ENCODE results near the gene PTGIR.
A peak's percentile ranks its signal among the peaks of the same experiment; 100 is the strongest.

Gene PTGIR

GRCh38 chr19:46614114-46614722, 10.7 kb downstream of the PTGIR start:
- DNase-seq = peak; percentile 50 to 74 (median 70)

- no peak for DNase-seq
Measured at GRCh38 chr19:46613525-46613924, 11.4 kb downstream of the PTGIR start.

GRCh38 chr19:46611776-46612175, 13.1 kb downstream of the PTGIR start:
- DNase-seq = no peak

GRCh38 chr19:46610851-46611770, 13.8 kb downstream of the PTGIR start:
- DNase-seq = peak in 1 of 5 donors; percentile 64

DNA sequence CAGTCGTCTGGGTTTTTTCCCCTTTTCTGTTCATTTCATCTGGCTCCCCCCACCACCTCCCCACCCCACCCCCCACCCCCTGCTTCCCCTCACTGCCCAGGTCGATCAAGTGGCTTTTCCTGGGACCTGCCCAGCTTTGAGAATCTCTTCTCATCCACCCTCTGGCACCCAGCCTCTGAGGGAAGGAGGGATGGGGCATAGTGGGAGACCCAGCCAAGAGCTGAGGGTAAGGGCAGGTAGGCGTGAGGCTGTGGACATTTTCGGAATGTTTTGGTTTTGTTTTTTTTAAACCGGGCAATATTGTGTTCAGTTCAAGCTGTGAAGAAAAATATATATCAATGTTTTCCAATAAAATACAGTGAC, 14.5 kb downstream of the PTGIR start:
- no peak for DNase-seq

DNA sequence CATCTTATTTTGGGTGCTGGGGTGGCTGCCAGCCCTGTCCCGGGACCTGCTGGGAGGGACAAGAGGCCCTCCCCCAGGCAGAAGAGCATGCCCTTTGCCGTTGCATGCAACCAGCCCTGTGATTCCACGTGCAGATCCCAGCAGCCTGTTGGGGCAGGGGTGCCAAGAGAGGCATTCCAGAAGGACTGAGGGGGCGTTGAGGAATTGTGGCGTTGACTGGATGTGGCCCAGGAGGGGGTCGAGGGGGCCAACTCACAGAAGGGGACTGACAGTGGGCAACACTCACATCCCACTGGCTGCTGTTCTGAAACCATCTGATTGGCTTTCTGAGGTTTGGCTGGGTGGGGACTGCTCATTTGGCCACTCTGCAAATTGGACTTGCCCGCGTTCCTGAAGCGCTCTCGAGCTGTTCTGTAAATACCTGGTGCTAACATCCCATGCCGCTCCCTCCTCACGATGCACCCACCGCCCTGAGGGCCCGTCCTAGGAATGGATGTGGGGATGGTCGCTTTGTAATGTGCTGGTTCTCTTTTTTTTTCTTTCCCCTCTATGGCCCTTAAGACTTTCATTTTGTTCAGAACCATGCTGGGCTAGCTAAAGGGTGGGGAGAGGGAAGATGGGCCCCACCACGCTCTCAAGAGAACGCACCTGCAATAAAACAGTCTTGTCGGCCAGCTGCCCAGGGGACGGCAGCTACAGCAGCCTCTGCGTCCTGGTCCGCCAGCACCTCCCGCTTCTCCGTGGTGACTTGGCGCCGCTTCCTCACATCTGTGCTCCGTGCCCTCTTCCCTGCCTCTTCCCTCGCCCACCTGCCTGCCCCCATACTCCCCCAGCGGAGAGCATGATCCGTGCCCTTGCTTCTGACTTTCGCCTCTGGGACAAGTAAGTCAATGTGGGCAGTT, 15.1 kb downstream of the PTGIR start:
- DNase-seq = no peak

DNA sequence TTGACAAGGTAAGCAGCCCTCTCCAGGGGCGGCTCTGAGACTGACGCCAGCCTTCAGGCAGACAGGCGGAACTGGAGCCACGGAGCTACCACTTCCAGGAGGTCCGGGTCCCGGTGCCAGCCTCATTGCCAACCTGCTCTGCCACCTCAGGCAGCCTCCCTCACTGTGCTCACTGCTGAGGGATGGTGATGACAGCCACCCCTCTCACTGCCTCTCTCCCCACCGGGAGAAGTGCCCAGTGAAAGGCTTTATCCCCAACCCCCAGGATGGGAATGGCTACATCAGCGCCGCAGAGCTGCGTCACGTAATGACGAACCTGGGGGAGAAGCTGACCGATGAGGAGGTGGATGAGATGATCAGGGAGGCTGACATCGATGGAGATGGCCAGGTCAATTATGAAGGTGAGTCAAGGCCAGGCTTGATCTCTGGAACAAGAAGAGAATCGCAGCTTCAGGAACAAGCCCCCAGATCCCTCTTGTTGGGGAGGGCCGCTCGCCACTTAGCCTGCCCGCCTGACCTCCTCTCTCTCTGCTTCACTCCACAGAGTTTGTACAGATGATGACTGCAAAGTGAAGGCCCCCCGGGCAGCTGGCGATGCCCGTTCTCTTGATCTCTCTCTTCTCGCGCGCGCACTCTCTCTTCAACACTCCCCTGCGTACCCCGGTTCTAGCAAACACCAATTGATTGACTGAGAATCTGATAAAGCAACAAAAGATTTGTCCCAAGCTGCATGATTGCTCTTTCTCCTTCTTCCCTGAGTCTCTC, 16.1 kb downstream of the PTGIR start:
- no peak for DNase-seq

GRCh38 chr19:46608178-46608577, 16.7 kb downstream of the PTGIR start:
- DNase-seq = no peak

GRCh38 chr19:46607448-46607841, 17.4 kb downstream of the PTGIR start:
- no peak for DNase-seq

DNA sequence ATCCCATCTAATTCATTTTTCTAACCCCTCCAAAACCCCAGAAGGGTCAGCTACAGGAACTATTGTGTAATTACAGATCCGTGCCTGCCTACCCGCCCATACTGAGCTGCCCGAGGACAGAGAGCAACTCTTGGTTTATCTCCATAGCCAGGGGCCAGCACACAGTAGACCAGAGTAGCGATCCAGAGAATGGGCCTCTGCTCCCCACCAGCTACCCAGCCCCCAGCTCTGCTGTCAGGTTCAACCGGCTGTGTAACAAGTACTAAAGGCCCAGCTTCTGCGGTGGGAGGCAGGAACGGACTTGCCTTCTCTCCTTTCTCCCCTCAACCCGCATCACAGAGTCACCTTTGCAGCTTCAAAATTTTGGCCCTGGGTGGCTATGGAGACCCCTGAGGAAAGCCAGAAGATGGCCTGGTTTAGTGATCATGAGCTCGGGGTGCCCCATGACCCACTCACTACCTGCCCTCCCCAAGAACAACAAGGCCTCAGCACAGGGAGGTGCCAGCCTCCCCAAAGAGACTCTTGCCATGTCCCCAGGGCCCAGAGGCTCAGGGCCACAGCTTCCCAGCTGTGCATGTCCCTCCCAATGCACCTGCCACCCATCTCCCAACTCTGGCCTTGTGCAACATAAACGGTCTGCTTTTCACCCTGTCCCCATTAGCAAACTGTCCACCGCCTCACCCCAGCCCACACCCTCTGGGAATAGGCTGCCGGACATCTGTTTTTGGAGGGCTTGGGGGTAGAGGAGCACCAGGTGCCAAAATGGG, 18.0 kb downstream of the PTGIR start:
- DNase-seq = no peak

DNA sequence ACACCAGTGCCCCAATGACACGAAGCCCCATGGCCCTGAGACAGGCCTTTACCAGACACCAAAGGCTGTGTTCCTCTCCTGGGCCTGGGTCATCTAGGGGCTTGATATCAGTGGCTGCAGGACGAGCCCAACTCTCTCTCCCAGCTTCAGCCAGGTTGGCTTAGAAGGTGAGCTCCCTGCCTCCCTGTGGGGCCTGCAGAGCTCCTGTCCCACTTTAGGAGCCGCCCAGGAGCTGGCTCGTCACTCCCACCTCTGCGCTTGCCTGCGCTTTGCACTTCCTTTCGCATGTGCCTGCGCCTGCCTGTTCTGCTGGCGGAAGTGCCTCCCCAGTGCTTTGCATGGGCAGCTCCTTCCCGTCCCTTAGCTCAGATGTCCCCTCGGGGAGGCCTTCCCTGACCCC, 18.9 kb downstream of the PTGIR start:
- no peak for DNase-seq

GRCh38 chr19:46605356-46605821, 19.5 kb downstream of the PTGIR start:
- no peak for DNase-seq

- no peak for DNase-seq
Measured at GRCh38 chr19:46604781-46605355, 20.0 kb downstream of the PTGIR start.

DNA sequence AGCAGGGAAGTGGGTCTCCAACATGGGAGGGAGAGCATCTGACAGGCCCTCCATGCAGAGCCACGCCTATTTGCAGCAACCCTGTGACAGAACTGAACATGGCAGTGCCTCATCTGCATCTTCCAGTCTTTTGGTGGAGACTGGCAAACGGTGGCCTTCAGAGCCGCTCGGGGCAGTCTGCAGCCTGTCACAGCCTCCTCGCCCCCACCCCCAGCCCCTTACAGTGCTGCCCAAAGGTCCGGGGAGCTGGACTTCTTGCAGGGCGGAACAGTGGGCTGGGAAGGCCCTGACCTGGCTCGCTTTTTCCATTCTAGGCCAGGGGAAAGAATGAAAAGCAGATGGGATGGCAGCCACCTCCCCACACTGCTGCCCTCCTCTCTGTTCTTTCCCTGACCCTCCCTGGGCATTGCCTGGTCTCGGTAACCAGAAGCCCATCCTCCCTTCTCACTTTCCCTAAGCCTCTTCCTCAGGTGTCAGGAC, 21.1 kb downstream of the PTGIR start:
- no peak for DNase-seq

- no peak for DNase-seq
Measured at GRCh38 chr19:46603195-46603637, 21.7 kb downstream of the PTGIR start.

DNA sequence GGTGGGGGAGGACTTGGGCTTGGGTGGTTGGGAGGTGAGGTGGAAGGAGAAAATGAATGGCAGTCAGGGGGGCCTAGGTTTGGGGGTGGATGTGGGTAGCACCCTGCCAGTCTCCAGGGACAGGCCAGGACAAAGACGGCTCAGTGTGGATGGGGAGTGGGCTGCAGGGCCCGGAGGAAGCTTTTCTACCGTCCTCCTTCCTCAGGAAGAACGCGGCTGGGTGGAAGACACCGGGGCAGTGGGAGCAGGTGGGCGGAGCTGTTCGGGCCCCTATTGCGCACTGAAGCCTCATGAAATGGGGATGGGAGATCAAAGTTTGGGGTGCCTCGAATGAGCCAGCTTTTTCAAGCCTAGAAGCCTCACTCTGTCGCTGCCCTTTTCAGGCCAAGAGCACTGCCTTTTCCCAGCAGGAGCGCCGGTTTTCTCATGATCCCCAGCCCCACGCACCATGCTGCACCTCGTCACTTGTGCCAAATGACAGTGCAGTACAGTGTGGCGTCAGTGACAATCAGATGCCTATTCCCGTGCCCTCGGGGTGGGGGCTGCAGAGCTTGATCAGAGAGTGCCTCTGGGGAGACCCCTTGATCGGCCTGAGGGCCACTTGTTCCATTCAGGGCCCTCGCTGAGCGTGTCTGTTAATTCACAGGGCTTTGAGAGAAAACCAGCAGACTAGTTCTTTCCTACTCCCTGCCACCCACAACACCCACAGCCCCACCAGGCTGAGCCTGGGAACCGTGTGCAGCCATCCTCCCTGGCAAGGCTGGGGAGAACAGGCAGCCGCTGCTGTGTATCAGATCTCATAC, 22.3 kb downstream of the PTGIR start:
- DNase-seq = no peak

DNA sequence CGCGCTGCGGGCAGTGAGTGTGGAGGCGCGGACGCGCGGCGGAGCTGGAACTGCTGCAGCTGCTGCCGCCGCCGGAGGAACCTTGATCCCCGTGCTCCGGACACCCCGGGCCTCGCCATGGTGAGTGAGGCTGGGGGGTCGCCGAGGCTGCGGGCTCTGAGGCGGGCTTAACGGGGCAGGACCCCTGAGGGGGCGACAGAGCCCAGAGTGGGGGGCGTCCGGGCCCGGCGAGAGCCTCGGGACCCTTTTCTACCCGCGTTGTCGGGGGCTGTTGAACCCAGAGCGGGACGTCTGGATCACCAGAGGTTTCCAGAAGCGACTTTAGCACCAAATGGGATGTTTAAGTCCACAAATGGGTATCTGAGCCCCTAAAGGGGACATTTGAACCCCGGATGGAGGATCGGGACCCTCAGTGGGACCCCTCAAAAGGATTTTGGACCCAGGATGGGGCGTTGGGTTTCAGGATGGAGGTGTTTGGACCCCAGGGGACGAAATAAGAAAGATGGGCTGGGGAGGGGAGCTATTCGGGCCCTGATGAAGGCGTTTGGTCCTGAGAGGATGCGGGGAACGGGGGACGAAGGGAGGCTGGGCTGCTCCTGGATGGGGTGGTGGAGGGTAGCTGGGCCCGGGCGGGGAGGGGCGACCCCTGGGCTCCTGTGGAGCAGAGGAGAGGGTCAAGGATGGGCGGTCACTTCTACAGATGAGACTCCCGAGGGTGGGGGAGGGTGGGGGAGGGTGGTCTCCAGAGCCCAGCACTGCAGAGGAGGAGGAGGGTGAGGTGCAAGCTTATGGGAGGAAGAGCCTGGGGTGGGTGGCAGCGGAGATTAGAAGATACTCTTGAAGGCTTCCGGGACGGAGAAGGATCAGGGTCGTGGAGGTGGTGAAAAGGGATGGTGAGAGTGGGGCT, 23.3 kb downstream of the PTGIR start, which contains the start of gene CALM3:
Gene CALM3, plus strand, starts transcription at position 13 of the 907 bp plus-strand sequence. Its CDS starts 105 bp downstream, at position 118.
- no peak for DNase-seq
